Ramos (cell line): ENCODE measurements around the gene COQ5.
"Not testable (repeated sequence)": the region's sequence is repeated elsewhere in the genome, so short reads cannot be mapped to it uniquely, and the experiment has no call there.

Experiments used
- in situ Hi-C: fragments of 300-500 bp; cut with MboI; formaldehyde crosslinking; loops from one replicate; pipeline ENCODE4 v1.14.3; 2022; ENCODE audit warnings: low sequenced_read_pairs; ENCODE audit not compliant: unreplicated experiment

The COQ5 gene

GRCh38 chr12:120528861-120529525, at the start of gene COQ5:
Gene COQ5 (minus strand): TSS chr12:120529158. CDS start chr12:120529141, 17 bp downstream.
- in situ Hi-C loops = no loop called here

GRCh38 chr12:120574106-120574505, 45.1 kb upstream of the COQ5 start:
- in situ Hi-C loops = no loop called here

GRCh38 chr12:120573560-120573959, 44.6 kb upstream of the COQ5 start:
- in situ Hi-C loops = no loop called here

- in situ Hi-C loops = no loop called here
Observed at GRCh38 chr12:120571299-120571698, 42.3 kb upstream of the COQ5 start.

- in situ Hi-C loops = no loop called here
Observed at GRCh38 chr12:120563495-120563894, 34.5 kb upstream of the COQ5 start.

- in situ Hi-C loops = no loop called here
Observed at GRCh38 chr12:120562906-120563305, 33.9 kb upstream of the COQ5 start.

GRCh38 chr12:120557589-120557988, 28.6 kb upstream of the COQ5 start:
- in situ Hi-C loops = no loop called here

GRCh38 chr12:120554678-120555077, 25.7 kb upstream of the COQ5 start:
- in situ Hi-C loops = no loop called here

GRCh38 chr12:120546050-120546386, 17.1 kb upstream of the COQ5 start:
- in situ Hi-C loops = no loop called here

GRCh38 chr12:120544691-120545090, 15.7 kb upstream of the COQ5 start:
- in situ Hi-C loops = no loop called here

GRCh38 chr12:120542166-120542565, 13.2 kb upstream of the COQ5 start:
- in situ Hi-C loops = no loop called here

- in situ Hi-C loops = no loop called here
Observed at GRCh38 chr12:120540445-120540844, 11.5 kb upstream of the COQ5 start.

- in situ Hi-C loops = no loop called here
Observed at GRCh38 chr12:120539303-120539702, 10.3 kb upstream of the COQ5 start.

GRCh38 chr12:120538281-120539156, 9.6 kb upstream of the COQ5 start:
- in situ Hi-C loops = no loop called here

- in situ Hi-C loops = no loop called here
Observed at GRCh38 chr12:120537856-120538220, 8.9 kb upstream of the COQ5 start.

- in situ Hi-C loops = no loop called here
Observed at GRCh38 chr12:120536064-120536791, 7.3 kb upstream of the COQ5 start.

GRCh38 chr12:120534703-120535655, 6.0 kb upstream of the COQ5 start:
- in situ Hi-C loops = no loop called here

GRCh38 chr12:120534203-120534702, 5.3 kb upstream of the COQ5 start, which contains the start of gene RNF10:
Gene RNF10 (plus strand): TSS chr12:120534356. CDS start chr12:120534812, 456 bp downstream.
- in situ Hi-C loops = no loop called here

GRCh38 chr12:120532701-120533238, 3.8 kb upstream of the COQ5 start:
- in situ Hi-C loops = no loop called here

- in situ Hi-C loops = not testable (repeated sequence)
Observed at GRCh38 chr12:120530418-120530761, 1.4 kb upstream of the COQ5 start.
